HEK293T (cell line): ENCODE results near the gene CDC42BPG.

ENCODE experiments used
- BHLHE40 ChIP-seq: fragments of 450-650 bp; IDR thresholded peaks from 2 replicates; pipeline ENCODE4 v1.6.1; 2016; ENCODE audit warnings: mild to moderate bottlenecking, moderate library complexity, borderline replicate concordance
- CTBP1 ChIP-seq: fragments of 450-650 bp; IDR thresholded peaks from 2 replicates; pipeline ENCODE4 v1.6.1; 2016; ENCODE audit warnings: borderline replicate concordance
- ELF4 ChIP-seq: fragments of 450-650 bp; IDR thresholded peaks from 2 replicates; pipeline ENCODE4 v1.6.1; 2017; ENCODE audit warnings: antibody characterized with exemption
- FOXA1 ChIP-seq: fragments of 450-650 bp; IDR thresholded peaks from 2 replicates; pipeline ENCODE4 v1.6.1; 2016; ENCODE audit warnings: mild to moderate bottlenecking
- FOXK2 ChIP-seq: fragments of 450-650 bp; IDR thresholded peaks from 2 replicates; pipeline ENCODE4 v1.6.1; 2016; ENCODE audit warnings: mild to moderate bottlenecking
- FOXM1 ChIP-seq: fragments of 450-650 bp; IDR thresholded peaks from 2 replicates; pipeline ENCODE4 v1.6.1; 2017; ENCODE audit warnings: mild to moderate bottlenecking, borderline replicate concordance
- L3MBTL2 ChIP-seq: fragments of 450-650 bp; conservative IDR thresholded peaks from 2 replicates; pipeline ENCODE4 v1.6.1; 2016; ENCODE audit warnings: mild to moderate bottlenecking
- LEF1 ChIP-seq: fragments of 450-650 bp; IDR thresholded peaks from 2 replicates; pipeline ENCODE4 v1.6.1; 2017; ENCODE audit warnings: mild to moderate bottlenecking, borderline replicate concordance
- NFRKB ChIP-seq: fragments of 450-650 bp; IDR thresholded peaks from 2 replicates; pipeline ENCODE4 v1.6.1; 2016; ENCODE audit warnings: mild to moderate bottlenecking, moderate library complexity
- SP1 ChIP-seq: fragments of 450-650 bp; IDR thresholded peaks from 2 replicates; pipeline ENCODE4 v1.6.1; 2017
- TARDBP ChIP-seq: fragments of 450-650 bp; IDR thresholded peaks from 2 replicates; pipeline ENCODE4 v1.6.1; 2016
- ZNF384 ChIP-seq: fragments of 450-650 bp; IDR thresholded peaks from 2 replicates; pipeline ENCODE4 v1.6.1; 2016
- TF ChIP-seq, protein P1 (sequence below): fragments of 450-650 bp; IDR thresholded peaks from 2 replicates; pipeline ENCODE4 v1.6.1; 2016

DNA sequence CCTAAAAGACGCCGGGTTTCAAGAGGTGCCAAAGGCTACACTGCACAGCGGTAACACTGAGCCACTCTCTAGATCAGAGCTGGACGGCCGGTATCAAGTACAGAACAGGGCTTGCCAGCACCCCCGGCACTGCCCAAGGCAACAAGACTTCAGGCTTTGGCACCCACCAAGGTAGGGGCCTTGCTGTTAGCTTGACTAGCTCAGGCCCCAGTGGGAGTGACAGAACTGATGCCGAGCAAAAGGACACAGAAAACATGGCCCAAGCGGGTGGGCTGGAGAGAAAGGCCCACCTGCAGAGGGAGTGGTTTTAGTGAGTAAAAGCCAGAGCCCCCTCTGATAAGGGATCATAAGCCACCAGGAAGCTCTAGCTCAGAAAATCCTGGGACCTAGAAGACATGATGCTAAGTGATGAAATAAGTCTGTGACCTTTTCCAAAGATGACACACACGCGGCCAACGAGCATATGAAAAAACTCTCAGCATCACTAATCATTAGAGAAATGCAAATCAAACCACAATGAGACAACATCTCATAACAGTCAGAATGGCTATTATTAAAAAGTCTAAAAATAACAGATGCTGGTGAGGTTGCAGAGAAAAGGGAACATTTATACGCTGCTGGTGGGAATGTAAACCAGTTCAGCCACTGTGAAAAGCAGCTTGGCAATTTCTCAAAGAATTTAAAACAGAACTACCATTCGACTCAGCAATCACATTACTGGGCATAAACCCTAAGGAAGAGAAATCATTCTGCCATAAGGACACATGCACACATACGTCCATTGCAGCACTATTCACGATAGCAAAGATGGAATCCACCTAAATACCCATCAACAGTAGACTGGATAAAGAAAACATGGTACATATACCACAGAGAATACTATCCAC is 21.1 kb upstream of the CDC42BPG start:
- TF ChIP-seq BHLHE40 (no peak), LEF1 (no peak), TARDBP (no peak), FOXA1 (no peak), SP1 (no peak), CTBP1 (no peak), FOXM1 (no peak), ELF4 (no peak), ZNF384 (no peak), FOXK2 (no peak), L3MBTL2 (no peak), NFRKB (no peak)
- TF ChIP-seq, protein P1, sequence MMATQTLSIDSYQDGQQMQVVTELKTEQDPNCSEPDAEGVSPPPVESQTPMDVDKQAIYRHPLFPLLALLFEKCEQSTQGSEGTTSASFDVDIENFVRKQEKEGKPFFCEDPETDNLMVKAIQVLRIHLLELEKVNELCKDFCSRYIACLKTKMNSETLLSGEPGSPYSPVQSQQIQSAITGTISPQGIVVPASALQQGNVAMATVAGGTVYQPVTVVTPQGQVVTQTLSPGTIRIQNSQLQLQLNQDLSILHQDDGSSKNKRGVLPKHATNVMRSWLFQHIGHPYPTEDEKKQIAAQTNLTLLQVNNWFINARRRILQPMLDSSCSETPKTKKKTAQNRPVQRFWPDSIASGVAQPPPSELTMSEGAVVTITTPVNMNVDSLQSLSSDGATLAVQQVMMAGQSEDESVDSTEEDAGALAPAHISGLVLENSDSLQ: no peak
